NCI-H1930 (cell line): ENCODE results near the gene TBCCD1.
A peak's percentile ranks its signal among the peaks of the same experiment; 100 is the strongest.
"Not testable (repeated sequence)": the region's sequence is repeated elsewhere in the genome, so short reads cannot be mapped to it uniquely, and the experiment has no call there.

Experiments
- DNase-seq, 2 experiments: peaks; one replicate each; lab custom pipeline; 2025; lab: John Stamatoyannopoulos, UW

Gene TBCCD1

GRCh38 chr3:186596568-186597287 is 29.6 kb upstream of the TBCCD1 start:
- DNase-seq, result no peak

- DNase-seq, result no peak
Observed at GRCh38 chr3:186594591-186595113, 27.5 kb upstream of the TBCCD1 start.

GRCh38 chr3:186593862-186594261 is 26.7 kb upstream of the TBCCD1 start:
- no peak for DNase-seq

- DNase-seq, result no peak
Observed at GRCh38 chr3:186592682-186593081, 25.5 kb upstream of the TBCCD1 start.

- no peak for DNase-seq
Observed at GRCh38 chr3:186590580-186591295, 23.6 kb upstream of the TBCCD1 start.

- no peak for DNase-seq
Observed at GRCh38 chr3:186589856-186590579, 22.9 kb upstream of the TBCCD1 start.

- no peak for DNase-seq
Observed at GRCh38 chr3:186589121-186589520, 22.0 kb upstream of the TBCCD1 start.

- DNase-seq, result no peak
Observed at GRCh38 chr3:186588632-186589031, 21.5 kb upstream of the TBCCD1 start.

GRCh38 chr3:186587183-186587582 is 20.0 kb upstream of the TBCCD1 start:
- no peak for DNase-seq

GRCh38 chr3:186586245-186586644 is 19.1 kb upstream of the TBCCD1 start:
- DNase-seq, result not testable (repeated sequence)

- DNase-seq, result no peak
Observed at GRCh38 chr3:186583831-186584230, 16.7 kb upstream of the TBCCD1 start.

- no peak for DNase-seq
Observed at GRCh38 chr3:186582541-186582940, 15.4 kb upstream of the TBCCD1 start.

- DNase-seq, result no peak
Observed at GRCh38 chr3:186580785-186581184, 13.6 kb upstream of the TBCCD1 start.

GRCh38 chr3:186577521-186577920 is 10.4 kb upstream of the TBCCD1 start:
- DNase-seq, result no peak

- no peak for DNase-seq
Observed at GRCh38 chr3:186571644-186572013, 4.5 kb upstream of the TBCCD1 start.

- DNase-seq, result no peak
Observed at GRCh38 chr3:186570941-186571643, 4.0 kb upstream of the TBCCD1 start.

- peak; percentile 98 to 99 for DNase-seq
Observed at GRCh38 chr3:186570096-186570940, 3.2 kb upstream of the TBCCD1 start, which contains the start of gene DNAJB11. Gene DNAJB11, plus strand, starts transcription at chr3:186570720. Its CDS starts 178 bp downstream, at chr3:186570898.

GRCh38 chr3:186569779-186570095 is 2.6 kb upstream of the TBCCD1 start:
- DNase-seq, result no peak

GRCh38 chr3:186569361-186569760 is 2.2 kb upstream of the TBCCD1 start:
- DNase-seq, result not testable (repeated sequence)

GRCh38 chr3:186566772-186567071 is 417 bp downstream of the TBCCD1 start:
- no peak for DNase-seq

- no peak for DNase-seq
Observed at GRCh38 chr3:186564586-186564985, 2.6 kb downstream of the TBCCD1 start.
